ENCODE measurements around the gene CRTAP.
A peak's percentile ranks its signal among the peaks of the same experiment; 100 is the strongest.
"Not testable (repeated sequence)": the region's sequence is repeated elsewhere in the genome, so short reads cannot be mapped to it uniquely, and the experiment has no call there.

CRTAP gene

DNA sequence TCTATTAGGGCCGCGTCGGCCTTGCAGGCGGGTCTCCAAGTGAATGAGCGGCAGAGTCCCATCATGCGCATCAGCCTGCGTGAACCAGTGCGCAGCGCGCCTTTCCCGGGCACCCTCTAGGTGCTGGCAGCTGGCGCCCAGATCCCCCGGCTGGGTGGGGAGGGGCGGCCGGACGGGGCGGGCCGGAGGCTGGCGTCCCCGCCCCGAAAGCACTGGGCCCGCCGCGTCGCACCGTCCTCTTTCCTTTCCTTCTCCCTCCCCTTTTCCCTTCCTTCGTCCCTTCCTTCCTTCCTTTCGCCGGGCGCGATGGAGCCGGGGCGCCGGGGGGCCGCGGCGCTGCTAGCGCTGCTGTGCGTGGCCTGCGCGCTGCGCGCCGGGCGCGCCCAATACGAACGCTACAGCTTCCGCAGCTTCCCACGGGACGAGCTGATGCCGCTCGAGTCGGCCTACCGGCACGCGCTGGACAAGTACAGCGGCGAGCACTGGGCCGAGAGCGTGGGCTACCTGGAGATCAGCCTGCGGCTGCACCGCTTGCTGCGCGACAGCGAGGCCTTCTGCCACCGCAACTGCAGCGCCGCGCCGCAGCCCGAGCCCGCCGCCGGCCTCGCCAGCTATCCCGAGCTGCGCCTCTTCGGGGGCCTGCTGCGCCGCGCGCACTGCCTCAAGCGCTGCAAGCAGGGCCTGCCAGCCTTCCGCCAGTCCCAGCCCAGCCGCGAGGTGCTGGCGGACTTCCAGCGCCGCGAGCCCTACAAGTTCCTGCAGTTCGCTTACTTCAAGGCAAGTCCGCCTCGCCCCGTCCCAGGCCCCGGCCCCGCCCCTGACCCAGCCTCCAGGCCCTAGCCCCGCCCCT is at the start of gene CRTAP:
Gene CRTAP (plus strand): TSS at position 243 of the 850 bp plus-strand sequence. CDS start 64 bp downstream, at position 307.
- peak; percentile 91 for DNase-seq (ENCODE audit: low spot score)

DNA sequence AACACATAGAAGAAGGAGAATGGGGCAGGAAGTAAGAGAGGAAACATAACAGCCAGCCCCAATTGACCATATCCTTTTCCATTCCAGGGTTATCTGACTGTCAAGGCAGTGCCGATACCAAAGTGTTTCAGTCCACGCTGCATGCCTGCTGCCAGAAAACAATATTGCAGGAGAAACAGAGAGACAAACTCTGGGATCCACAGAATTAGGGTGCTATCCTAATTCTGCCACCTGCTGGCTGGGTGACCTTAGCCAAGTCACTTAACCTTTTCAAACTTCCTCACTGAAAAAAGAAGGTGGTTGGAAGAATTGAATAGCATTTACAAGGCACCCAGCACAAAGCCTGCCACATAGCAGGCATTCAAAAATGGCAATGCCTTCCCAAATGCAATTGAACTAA is 48.9 kb upstream of the CRTAP start:
- no peak for DNase-seq (ENCODE audit: low spot score)

DNA sequence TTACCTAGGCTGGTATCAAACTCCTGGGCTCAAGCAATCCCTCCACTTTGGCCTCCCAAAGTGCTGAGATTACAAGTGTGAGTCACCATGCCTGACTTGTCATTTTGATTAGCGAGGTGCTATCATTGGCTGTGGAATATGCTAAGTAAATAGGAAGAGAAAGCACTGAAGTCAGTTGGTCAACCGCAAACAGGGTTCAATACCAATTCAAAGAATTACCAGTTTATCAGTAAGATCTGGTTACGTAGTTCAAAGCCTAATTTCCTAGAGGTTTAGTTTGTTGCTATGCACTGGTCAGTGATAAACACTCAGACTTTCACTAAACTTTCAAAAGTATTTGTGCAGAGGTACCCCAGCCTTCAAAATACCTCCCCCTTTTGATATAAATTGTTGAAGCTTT is 46.3 kb upstream of the CRTAP start:
- no peak for DNase-seq (ENCODE audit: low spot score)

DNA sequence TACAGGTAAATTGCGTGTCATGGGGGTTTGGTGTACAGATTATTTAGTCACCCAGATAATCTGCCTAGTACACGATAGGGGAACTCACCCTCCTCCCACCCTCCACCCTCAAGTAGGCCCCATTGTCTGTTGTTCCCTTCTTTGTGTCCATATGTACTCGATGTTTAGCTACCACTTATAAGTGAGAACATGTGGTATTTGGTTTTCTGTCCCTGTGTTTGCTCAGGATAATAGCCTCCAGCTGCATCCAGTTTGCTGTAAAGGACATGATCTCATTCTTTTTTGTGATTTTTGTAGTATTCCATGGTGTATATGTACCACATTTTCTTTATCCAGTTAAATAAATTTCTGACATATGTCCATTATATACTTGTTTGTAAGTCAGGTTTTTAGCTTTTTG is 44.0 kb upstream of the CRTAP start:
- DNase-seq (ENCODE audit: low spot score): not testable (repeated sequence)

DNA sequence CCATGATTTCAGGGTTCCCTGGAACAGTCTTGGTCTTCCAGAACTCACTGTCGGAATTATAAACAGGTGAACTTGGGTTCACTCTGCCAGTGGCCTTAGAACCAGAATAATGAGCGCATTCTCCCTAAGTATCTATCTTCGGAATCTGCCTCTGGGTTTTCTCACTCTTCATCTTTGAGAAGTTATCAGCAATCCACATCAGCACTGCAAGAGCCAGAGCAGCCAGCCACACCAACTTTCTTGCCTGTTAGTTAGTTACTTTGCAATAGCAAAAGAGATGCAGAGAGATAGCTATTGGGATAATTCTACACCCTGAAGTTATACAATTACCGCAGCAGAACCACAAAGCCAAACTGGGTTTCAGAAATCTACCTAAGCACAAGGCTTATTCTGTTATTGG is 42.6 kb upstream of the CRTAP start:
- no peak for DNase-seq (ENCODE audit: low spot score)

DNA sequence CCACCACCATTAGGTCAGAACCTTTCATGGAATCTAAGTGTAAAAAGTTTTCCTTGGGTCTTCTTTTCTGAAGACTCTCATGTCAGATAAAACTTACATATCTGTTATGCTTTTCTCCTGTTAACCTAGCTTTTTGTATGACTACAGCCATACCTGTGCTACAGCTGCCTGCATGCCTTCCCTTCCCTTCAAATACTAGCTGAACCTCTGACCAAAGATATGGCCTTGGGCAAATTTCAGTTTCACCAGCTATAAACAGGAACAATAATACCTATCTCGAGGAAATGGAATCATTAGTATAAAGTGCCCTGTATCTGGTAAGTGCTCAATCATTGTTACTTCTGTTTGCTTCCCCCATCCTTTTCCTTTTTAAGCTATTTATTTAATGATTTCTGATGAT is 41.9 kb upstream of the CRTAP start:
- DNase-seq (ENCODE audit: low spot score): no peak

DNA sequence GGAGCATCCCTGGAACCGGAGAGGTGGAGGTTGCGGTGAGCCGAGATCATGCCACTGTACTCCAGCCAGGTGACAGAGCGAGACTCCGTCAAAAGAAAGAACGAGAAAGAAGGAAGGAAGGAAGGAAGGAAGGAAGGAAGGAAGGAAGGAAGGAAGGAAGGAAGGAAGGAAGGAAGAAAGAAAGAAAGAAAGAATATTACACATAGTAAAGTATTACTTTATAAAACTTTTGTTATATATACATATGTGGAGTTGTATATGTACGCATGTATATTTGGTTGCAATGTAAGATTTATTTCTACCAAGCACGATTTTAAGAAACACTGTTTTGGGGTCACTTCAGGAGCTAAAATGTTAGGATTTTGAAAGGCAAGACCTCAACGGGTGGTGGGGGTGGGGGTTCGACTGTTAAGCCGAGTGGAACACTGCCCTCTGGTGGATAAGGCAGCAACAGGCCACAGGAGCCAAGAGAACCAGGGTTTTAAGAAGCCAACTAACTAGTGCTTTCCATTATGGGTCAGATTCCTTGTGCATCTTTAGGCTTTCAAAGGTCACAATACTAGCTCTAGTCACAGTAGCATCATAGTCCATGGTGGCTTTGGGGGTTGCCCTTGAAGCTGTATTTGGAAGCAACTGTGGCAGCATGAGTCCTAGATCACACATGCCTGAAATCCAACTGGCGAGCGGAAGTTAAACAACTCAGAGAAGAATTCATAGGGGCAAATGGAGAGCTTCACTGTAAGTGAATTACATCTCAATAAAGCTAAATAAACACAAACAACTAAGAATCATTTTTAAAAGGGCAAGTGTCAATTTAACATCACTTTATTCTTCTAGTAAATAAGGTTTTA is 39.4 kb upstream of the CRTAP start:
- DNase-seq (ENCODE audit: low spot score): peak; percentile 85

DNA sequence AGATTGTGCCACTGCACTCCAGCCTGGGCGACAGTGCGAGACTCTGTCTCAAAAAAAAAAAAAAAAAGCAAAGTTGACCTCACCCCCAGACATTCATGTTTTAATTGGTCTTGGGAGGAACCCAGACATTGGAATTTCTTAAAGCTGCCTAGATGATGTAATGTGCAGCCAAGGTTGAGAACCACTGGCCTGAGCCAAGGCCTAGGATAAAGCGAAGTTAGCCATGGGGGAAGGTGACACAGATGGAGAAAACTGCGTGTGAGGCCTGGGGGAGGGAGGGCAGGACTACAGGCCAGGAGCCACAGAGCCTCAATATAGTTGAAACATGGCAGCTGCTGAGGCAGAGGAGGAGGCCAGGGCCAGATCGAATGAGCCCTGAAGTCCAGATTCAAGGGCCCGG is 37.8 kb upstream of the CRTAP start:
- DNase-seq (ENCODE audit: low spot score): peak; percentile 30

DNA sequence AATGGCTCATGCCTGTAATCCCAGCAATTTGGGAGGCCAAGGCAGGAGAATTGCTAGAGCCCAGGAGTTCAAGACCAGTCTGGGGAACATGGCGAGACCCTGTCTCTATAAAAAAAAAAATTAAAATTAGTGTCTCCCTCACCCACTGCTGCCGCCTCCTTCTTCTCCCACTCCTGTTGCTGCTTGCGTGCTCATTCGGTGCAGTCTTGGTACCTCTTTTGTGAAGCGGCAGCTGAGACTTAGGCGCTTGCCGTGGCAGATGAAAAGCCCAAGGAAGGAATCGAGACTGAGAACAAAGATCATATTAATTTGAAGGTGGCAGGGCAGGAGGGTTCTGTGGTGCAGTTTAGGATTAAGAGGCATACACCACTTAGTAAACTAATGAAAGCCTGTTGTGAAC is 36.9 kb upstream of the CRTAP start:
- DNase-seq (ENCODE audit: low spot score): no peak

DNA sequence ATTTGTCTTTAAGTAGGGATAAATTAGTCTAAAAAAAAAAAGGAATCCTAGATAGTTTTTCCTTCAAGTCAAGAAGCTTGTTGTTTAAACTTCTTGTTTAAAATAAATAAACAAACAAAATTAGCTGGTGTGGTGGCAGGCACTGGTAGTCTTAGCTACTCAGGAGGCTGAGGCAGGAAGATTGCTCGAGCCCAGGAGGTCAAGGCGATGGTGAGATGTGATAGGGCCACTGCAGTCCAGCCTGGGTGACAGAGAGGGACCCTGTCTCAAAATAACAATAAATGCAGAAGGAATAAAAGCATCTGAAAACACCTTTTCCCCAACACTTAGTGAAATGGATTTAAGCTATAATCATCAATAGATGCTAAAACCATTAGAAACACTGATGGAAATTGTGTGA is 35.8 kb upstream of the CRTAP start:
- DNase-seq (ENCODE audit: low spot score): no peak

DNA sequence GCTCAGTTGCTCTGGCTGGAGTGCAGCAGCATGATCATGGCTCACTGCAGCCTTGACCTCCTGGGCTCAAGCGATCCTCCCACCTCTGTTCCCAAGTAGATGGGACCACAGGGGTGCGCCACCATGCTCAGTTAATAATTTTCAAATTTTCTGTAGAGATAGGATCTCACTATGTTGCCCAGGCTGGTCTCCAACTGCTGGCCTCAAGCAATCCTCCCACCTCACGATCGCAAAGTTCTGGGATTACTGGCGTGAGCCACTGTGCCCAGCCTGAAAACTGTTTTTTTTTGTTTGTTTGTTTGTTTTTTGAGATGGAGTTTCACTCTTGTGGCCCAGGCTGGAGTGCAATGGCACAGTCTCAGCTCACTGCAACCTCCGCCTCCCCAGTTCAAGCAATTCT is 34.0 kb upstream of the CRTAP start:
- DNase-seq (ENCODE audit: low spot score): not testable (repeated sequence)

DNA sequence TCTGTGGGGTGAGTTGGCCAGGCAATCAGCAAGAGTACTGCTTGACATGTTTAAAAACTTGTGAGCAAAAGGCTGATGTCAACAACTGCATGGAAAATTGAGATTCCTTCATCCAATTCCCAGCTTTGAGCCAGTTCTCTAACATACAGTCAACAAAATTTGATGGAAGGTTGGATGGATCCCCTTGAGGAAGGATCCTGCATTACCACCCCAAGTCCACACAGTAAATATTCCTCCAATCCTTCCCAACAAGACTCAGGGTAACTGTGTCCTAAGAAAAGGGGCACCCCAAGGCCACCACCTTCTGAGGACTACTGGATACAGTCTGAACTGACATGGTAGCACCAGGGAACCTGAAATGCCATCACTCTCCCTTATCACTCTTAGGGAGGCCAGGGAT is 32.0 kb upstream of the CRTAP start:
- no peak for DNase-seq (ENCODE audit: low spot score)

DNA sequence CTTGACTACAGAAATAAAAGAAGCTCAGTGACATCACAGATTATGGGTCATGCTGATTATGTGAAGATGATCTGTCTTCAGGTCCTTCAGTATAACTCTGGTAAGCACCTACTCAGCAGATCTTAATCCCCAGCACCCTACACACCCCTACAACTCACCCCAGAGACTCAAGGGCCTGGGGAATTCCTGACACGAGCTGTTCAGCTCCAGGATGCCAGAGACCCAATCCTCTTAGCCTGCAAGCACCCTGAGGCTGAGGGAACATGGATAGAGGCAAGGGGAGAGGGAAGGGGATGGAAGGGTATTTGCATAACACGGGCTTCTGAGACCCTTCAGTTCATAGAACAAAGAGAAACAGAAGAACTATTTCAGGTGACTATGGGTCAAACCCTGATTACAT is 29.9 kb upstream of the CRTAP start:
- no peak for DNase-seq (ENCODE audit: low spot score)

DNA sequence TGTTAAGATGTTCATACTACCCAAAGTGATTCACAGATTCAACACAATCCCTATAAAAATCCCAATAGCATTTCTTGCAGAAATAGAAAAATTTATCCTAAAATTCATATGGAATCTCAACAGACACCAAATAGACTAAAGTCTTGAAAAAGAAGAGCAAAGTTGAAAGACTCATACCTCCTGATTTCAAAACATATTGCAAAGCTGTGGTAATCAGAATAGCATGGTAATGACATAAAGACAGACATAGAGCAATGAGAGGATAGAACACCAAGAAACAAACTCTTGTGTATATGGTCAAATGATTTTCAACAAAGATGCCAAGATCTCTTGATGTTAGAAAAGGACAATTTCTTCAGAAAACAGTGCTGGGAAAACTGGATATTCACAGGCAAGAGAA is 25.1 kb upstream of the CRTAP start:
- no peak for DNase-seq (ENCODE audit: low spot score)

DNA sequence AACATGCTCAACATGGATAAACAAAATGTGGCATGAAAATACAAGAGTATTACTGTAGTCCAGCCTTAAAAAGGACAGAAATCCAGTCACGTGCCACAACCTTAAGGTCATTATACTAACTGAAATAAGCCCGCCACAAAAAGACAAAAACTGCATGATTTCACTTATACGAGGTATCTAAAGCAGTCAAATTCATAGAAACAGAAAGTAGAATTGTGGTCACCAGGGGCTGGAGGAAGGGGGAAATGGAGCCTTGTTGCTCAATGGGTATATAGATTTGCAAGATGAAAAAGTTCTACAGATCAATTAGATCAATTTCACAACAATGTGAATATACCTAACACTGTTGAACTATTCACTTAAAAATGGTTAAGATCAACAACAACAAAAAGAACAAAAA is 24.3 kb upstream of the CRTAP start:
- no peak for DNase-seq (ENCODE audit: low spot score)

DNA sequence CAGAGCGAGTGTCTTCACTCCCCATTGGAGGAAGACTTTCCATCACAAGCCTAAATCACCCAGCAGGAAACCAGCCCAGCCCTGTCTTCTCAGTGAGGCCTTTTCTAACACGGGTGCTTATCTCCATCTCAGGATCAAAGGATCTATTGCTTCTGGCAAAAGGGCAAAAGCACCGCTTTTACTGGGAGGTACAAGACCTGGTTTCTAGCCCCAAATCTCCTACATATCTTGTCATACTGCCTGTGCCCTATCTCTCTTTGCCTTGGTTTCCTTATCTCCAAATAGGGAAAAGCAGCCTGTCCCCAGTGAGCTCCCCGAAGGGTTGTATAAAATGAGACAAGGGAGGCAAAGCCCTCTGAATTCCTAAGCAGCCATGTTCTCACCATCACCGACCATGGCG is 22.1 kb upstream of the CRTAP start:
- no peak for DNase-seq (ENCODE audit: low spot score)

DNA sequence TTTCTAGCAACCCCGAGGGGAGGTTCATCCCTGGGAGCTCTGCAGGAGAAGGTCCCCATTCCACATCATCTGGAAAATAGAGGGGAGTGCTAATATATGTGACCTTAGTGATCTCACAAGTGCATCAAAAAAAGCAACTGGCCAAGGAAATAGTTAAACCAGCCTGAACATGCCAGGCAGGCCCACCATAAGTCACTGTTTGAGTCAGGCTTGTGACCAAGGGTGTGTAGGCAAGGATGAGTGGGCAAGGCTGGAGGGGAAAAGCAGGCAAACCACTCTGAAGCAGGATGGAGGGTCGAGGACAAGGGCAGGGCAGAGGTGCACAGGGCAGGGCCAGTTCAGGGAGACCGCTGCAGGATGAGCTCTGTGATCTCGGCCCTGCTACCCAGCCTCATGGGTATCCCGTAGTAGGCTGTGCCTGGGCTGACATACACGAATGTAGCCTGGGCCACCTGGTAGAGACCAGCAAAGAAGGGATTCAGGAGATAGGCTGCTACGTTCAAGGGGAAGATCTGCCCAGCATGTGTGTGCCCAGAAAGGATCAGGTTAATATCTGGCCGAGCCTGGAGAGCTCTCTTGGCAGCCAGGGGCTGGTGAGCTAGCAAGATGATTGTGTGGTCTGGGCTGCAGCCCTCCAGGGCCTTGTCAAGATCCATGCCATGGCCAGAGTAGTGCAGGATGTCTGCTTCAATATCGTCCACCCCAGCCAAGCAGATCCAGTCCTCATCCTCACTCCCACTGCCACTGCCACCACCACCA is 21.1 kb upstream of the CRTAP start:
- DNase-seq (ENCODE audit: low spot score): no peak

DNA sequence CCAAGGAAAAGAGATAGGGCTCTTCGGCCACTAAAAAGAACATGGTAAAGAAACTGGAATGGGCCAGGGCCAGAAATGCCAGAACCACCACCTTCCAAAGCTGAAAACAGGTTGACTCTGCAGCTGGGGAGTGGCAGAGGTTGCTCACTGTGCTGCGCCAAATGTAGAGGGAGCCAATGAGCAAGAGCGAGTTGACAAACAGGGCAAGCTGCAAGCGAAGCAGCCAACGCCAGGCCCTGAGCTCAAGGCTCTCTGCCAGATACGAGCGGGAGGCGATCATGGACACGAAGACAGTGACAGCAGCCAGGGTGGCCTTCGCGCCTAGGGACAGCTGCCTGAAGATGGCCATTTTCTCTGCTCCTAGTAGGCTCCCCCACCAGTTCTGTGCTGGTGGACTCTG is 20.0 kb upstream of the CRTAP start:
- no peak for DNase-seq (ENCODE audit: low spot score)

DNA sequence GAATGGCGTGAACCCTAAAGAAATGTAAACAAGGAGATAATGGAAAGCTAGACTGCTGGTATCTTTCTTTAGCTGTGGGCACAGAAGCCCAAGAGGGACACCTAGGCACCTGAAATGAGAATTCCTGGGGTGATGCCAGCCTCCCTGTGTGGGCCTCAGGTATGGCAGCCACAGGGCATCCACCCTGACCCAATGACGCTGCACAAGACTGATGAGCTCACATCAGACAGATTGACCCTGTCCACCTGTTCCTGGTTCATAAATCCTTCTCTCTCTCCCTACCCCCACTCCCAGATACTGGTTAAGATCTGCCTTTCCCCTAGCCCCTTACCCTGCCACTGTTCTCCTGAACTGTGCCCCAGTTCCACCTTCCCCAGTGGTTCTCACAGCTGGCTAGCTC is 18.4 kb upstream of the CRTAP start:
- DNase-seq (ENCODE audit: low spot score): no peak

DNA sequence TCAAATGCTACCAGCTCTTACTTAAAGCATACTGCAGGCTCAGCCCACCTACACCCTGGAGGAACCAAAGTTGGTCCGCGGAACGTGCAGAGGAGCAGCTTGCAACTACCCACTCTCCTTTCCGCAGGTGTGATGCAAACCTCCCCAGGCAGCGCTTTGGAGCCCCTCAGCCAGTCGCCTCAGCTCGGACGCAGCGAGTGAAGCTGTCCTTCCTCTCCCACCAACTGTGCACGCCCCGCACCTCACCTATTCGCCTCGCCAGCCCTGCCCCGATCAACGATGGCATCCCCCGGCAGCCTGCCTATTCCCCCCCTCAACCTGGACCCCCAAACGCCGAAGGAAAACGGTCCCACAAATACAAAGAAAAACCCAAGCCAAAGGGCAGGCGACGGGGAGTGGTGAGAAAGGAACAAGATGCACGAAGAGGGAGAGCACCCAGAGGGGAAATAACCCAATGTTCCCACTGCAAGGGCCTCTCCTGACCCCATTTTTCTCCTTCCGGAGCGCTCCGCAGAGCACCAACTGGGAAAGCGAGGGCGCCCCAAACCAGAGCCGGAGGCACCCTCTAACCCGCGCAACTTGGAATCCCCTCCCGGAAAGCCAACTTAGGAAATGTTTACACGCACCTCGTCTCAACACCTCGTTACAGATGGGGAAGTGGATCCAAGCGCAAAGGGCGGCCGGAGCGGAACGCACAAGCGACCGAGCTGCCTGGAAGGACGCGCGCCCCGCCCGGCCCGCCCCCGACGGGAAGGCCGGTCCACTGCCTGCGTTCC is 17.5 kb upstream of the CRTAP start:
- DNase-seq (ENCODE audit: low spot score): peak; percentile 41

DNA sequence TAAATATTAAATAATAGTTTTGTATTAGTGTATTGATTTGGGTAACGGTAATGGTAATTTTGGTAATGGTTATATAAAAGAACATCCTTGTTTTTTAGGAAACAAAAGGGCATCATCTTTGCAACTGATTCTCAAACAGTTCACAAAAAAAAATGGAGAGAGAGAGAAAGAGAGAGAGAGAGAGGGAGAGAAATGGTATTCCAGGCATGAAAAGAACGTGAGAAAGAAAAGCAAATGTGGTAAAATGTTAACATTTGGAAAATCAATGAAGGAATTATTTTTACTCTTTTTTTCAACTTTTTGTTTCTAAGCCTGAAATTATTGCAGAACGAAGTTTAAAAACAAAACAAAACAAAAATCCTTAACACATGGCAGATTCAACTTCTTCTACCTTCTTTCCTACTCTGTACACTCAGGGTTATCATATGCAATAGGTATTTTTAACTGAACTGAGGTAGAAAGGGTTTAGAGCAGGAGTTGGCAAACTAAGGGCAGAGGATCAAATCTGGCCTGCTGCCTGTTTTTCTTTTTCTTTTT is 14.6 kb upstream of the CRTAP start:
- DNase-seq (ENCODE audit: low spot score): no peak

DNA sequence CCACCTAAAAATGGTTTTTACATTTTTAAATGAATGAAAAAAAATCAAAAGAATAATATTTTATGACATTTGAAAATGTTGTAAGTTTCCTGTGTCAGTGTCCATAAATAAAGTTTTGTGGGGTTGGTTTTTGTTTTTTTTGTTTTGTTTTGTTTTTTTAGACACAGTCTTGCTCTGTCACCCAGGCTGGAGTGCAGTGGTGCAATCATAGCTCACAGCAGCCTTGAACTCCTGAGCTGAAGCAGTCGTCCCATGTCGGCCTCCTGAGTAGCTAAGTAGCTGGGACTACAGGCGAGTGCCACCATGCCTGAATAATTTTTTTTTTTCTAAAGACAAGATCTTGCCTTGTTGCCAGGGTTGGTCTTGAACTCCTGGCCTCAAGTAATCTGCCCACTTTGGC is 14.1 kb upstream of the CRTAP start:
- DNase-seq (ENCODE audit: low spot score): no peak
